ENCODE results near the gene RBM10.
"Not testable (repeated sequence)": the region's sequence is repeated elsewhere in the genome, so short reads cannot be mapped to it uniquely, and the experiment has no call there.

Gene RBM10, protein sequence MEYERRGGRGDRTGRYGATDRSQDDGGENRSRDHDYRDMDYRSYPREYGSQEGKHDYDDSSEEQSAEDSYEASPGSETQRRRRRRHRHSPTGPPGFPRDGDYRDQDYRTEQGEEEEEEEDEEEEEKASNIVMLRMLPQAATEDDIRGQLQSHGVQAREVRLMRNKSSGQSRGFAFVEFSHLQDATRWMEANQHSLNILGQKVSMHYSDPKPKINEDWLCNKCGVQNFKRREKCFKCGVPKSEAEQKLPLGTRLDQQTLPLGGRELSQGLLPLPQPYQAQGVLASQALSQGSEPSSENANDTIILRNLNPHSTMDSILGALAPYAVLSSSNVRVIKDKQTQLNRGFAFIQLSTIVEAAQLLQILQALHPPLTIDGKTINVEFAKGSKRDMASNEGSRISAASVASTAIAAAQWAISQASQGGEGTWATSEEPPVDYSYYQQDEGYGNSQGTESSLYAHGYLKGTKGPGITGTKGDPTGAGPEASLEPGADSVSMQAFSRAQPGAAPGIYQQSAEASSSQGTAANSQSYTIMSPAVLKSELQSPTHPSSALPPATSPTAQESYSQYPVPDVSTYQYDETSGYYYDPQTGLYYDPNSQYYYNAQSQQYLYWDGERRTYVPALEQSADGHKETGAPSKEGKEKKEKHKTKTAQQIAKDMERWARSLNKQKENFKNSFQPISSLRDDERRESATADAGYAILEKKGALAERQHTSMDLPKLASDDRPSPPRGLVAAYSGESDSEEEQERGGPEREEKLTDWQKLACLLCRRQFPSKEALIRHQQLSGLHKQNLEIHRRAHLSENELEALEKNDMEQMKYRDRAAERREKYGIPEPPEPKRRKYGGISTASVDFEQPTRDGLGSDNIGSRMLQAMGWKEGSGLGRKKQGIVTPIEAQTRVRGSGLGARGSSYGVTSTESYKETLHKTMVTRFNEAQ

DNA sequence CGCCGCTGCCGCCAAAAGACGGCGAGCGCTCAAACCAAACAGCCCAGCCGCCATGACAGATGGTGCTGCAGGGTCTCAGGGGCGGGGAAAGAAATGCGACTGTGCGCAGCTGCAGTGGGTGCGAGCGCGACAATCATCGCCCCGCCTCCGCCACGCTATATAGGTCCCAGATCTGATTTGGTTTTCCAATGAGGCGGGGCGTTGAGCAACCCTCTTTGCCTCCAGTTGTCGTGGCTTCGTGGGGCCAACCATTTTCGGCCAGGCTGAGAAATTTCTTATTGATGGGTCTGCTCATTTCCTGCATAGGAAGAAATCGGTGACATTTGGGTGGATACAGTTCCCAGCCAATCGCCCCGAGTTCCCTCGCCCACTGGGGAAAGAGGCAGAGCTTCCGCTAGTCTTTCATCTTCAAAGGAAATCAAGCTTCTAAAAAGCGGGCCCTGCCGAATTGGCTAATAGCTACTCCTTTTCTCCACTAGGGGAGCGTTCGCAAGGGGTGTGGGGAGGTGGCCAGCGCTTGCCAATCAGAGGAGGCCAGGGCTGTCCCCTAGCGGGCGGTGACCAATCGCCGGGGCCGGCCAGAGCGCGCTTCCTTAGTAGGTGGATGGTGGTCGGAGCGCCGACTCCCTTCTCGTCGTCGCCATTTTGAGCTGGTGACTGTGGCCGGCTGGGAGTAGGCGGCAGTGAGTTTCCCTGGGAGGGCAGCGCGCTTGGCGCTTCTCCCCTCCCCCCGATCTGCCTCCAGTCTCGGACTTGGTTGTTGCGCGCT is at the start of gene RBM10, which contains the start of gene NDUFB11:
Gene RBM10 (plus strand): TSS at position 596 of the 769 bp plus-strand sequence. CDS start 2,261 bp downstream, outside the sequence.
Gene NDUFB11 (minus strand): TSS at position 77 of the 769 bp plus-strand sequence. CDS start 23 bp downstream, at position 54.
- DNase-seq, result peak; percentile 62

DNA sequence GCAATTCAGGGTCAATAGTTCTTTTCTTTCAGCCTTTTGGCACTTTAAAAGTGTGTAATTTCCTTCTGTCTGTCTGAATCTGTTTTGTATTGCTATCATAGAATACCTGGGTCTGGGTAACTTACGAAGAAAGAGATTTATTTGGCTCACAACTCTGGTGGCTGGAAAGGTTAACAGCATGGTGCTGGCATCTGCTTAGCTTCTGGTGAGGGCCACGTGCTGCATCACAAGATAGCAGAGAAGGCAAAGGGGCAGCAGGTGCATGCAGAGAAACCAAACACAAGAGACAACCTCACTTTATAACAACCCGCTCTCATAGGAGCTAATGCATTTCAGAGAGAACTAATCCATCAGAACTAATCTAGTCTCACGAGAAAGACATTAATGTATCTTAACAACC is 48.0 kb upstream of the RBM10 start:
- DNase-seq, result no peak

DNA sequence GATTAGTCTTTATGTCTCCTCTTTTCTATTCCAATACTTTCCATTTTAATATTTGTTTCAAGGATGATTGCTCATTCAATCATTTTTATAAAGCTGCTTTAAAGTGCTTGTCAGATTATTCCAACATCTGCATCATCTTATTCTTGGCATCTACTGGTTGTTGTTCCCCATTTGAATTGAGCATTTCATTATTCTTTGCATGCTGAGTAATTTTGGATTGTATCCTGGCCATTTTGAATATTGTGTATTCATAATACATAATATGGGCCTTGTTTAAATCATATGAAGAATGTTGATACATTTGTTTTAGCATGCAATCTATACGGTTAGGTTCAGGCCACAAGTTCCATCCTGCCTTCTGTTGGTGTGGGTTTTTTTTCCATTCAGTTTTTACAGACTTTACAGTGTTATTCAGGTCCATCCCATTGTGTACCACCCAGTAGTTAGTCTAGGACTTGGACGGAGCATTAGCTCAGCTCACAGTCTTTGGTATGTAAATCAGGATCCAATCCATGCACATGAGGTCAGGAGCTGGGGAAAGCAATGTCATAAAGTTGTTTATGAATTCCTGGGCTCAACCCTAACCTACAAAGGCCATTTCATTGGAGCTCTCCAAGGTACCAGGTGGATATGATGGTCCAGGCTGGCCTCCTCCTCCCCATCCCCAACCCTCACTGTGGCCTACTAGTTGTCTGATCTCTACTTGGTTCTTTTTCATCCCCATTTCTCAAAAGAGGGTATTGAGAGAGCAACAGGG is 46.5 kb upstream of the RBM10 start:
- no peak for DNase-seq

DNA sequence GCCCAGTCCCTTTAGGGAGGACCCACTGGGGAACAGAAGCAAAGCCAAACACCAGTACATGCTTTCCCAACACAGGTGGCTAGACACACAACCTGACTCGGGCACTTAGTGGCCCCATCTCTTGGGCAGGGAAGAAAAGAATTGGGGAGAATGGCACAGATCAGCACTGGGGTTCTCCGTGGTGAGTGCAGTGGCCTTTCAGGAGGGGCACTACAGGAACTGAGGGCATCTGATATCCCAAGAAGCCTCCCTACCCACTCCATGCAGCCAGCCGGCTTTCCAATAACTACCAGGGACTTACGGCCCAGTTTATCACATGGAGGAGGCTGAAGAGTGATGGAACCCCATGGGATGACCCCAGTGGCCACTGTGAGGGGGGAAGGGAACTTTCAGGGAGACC is 43.8 kb upstream of the RBM10 start:
- no peak for DNase-seq

DNA sequence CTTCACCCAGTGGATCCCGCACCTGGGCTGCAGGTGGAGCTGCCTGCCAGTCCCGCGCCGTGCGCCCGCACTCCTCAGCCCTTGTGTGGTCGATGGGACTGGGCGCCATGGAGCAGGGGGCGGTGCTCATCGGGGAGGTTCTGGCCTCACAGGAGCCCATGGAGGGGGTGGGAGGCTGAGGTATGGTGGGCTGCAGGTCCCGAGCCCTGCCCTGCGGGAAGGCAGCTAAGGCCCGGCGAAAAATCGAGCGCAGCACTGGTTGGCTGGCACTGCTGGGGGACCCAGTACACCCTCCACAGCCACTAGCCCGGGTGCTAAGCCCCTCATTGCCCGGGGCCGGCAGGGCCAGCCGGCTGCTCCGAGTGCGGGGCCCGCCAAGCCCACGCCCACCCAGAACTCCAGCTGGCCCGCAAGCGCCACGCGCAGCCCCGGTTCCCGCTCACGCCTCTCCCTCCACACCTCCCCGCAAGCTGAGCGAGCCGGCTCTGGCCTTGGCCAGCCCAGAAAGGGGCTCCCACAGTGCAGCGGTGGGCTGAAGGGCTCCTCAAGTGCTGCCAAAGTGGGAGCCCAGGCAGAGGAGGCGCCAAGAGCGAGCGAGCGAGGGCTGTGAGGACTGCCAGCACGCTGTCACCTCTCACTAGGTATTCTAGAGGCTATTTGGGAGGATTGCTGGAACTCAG is 33.9 kb upstream of the RBM10 start:
- DNase-seq, result not testable (repeated sequence)

DNA sequence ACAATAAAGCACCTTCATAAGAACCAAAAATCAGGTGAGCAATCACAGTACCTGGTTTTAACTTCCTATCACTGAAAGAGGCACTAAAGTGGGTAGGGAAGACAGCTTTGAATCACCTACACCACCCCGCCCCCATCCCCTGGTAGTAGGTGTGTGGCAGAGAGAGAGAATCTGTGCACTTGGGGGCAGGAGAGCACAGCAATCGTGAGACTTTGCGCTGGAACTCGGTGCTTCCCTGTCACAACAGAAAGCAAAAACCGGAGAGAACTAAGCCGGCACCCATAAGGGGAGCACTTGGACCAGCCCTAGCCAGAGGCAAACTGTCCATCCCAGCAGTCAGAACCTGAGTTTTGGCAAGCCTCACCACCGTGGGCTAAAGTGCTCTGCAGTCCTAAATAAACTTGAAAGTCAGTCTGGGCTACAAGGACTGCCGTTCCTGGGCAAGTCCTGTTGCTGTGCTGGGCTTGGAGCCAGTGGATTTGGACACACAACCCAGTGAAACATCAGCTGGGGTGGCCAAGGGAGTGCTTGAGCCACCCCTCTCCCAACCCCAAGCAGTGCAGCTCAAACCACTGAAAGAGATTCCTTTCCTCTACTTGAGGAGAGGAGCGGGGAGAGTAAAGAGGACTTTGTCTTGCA is 32.6 kb upstream of the RBM10 start:
- no peak for DNase-seq

DNA sequence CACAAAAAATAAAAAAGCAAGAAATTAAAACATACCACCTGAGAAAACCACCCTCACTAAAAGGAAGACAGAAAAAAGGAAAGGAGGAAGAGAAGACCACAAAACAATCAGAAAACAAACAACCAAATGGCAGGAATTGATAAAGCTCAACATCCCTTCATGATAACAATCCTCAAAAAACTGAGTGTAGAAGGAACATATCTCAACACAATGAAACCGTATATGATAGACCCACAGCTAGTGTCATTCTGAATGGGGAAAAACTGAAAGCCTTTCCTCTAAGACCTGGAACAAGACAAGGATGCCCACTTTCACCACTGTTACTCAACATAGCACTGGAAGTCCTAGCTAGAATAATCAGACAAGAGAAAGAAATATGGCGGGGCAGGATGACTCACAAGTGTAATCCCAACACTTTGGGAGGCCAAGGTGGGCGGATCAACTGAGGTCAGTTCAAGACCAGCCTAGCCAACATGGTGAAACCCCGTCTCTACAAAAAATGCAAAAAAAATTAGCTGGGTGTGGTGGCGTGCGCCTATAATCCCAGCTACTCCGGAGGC is 28.4 kb upstream of the RBM10 start:
- not testable (repeated sequence) for DNase-seq

DNA sequence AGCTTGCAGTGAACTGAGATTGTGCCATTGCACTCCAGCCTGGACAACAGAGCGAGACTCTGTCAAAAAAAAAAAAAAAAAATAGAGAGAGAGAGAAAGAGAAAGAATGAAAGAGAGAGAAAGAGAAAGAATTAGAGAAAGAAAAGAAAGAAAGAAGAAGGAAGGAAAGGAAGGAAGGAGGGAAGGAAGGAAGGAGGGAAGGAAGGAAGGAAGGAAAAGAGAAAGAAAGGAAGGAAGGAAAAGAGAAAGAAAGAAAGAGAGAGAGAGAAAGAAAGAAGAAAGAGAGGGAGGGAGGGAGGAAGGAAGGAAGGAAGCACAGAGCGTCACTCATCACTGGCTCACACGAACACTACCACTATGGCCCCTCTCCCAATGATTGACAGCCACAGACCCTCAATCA is 20.6 kb upstream of the RBM10 start:
- DNase-seq, result not testable (repeated sequence)

DNA sequence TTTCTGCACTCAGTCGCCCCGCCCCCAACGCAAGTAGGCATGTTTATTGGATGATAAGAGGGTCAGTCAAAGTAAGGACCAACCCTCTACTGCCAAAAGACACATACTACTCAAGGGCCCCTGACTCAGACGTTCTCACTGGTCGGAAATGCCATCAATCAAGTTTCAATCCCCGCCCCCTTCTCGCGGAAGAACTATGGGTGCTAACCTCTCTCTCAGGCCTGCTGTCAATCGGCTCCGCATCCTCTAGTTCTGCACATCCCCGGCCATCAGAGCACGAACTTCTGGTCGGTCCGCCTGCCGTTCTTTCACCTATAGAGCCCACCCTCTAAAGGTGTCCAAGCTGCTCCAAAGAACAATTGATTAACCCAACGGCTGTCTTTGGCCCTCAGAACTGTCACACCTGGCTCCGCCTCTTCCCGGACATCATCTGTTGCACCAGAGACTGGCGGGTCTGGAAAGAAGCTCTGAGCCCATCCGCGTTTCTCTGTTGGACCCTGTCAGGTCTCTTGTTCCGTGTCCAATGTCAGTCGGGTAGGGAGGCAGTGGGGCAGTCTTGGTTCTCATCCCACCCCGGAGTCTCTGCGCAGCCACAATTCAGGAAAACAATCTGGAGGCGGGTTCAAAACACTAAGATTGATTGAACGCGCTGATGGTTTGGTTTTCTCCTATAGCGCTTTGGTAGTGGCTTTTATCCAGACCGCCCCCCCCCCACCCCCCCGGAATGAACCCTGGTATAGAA is 15.7 kb upstream of the RBM10 start:
- DNase-seq, result peak; percentile 76

DNA sequence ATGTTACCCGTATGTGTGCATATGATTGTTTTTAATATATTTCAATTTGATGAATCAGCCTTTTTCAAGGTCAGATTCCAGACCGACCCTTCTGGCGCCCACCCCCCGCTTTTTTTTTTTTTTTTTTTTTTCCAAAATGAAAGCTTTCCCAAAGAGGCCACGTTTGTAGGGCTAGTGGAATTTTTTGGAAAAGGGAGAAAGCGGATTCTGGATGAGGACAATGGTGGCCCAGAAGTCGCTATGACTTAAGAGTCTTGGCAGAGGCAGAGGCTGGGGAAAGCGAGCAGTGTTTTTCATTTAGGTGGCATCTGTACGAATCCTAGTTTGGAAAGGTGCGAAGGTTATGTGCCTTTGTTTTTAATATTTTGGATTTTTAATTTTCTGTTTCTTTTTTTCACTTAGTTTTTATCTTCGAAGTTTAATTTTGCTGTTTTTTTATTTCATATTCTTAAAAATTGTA is 15.1 kb upstream of the RBM10 start:
- DNase-seq, result no peak

DNA sequence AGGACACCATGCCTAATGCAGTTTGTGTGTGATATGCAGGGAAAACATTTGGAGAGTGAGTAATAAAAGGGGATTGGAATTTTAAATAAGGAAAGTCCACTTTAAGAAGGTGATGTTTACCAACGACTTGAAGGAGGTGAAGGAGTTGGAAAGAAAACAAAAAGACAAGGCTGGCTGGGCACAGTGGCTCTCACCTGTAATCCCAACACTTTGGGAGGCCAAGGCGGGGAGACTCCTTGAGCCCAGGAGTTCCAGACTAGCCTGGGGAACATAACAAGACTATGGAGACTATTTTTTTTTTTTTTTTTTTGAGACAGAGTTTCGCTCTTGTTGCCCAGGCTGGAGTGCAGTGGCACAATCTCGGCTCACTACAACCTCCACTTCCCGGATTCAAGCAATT is 11.5 kb upstream of the RBM10 start:
- no peak for DNase-seq

DNA sequence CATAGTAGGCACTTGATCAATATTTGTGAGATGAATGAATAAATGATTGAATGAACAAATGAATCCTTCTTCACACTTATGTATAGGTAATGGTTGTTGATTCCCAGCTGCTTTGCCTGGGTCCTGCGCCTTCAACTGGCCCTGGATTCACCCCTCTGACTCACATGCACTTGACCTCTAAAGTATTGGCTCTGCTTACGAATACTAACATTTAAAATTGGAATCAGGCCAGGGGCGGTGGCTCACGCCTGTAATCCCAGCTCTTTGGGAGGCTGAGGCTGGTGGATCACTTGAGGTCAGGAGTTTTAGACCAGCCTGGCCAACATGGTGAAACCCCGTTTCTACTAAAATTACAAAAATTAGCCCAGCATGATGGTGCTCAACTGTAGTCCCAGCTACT is 9.4 kb upstream of the RBM10 start:
- not testable (repeated sequence) for DNase-seq

DNA sequence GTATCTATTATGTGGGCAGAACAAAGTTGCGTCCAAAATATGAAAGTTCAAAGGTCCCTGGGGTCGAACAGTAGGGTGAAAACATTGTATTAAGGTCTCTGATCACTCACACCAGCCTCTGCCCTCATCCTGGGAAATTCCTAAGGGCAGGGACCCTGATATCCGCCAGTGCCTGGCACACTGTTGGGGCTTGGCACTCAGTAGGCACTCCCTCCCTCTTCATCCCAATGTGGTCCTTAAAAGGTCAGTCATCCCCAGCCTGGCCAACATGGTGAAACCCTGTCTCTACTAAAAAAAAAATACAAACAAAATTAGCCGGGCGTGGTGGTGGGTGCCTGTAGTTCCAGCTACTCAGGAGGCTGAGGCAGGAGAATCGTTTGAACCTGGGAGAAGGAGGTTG is 6.8 kb upstream of the RBM10 start:
- DNase-seq, result no peak

DNA sequence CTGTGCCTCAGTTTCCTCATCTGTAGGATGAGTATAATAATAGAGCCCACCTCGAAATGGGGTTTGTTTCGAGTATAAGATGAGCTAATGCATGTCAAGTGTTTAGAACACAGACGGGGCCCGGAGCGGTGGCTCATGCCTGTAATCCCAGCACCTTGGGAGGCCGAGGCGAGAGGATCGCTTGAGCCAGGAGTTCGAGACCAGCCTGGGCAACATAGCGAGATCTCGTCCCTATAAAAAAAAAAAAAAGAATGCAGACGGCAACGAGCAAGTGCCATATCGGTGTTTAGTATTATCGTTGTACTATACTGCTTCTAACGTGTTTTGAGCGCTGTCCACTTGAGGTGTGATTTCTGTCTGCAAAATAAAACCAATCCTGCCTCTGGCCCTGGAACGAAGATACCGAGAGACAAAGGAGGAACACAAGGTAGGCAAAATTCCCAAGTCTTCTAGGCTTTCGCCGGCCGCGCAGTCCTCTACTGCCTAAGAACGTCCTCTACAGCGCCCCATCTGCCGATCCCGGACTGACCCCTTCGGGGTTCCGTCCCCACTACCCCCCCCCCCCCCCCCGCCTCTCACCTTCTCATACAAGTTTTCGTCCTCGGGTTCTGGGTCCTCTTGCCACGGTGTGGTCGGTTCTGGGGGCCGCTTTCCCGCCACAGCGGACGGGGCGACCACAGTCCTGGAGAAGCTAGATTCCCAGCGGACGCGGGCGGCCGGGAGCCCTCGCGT is 961 bp upstream of the RBM10 start:
- DNase-seq, result peak; percentile 23

DNA sequence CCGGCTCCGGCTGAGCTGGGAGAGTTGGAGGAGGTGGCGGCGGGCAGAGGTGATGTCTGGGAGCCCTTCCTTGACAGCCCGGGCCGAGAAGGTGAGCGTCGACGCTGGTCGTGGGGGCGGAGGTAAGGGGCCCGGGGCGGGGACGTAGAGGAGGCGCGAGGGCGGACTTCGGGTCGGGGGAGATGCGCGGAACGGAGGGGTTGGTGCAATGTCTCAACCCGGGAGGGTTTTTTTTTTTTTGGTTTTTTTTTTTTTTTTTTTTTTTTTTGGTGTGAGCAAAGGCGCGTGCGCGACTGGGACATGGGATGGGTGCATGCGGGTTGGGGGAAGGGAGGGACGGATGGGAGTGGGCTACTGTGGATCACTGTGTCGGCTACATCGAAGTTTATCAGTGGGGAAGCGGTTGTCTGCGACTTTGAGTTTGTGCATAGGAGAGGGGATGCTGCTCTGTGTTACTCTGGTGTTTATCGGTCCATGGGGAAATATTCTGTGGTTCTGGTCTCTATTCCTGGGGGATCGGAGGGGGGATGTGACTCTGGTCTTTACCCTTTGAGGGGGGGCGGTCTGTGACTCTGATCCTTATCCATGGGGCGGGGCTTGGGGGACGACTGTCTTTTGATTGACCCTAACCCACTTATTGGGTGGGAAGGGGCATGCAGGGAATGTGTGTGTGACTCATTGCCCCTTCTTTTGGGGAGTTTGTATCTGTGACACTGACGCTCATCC is 537 bp downstream of the RBM10 start:
- DNase-seq, result no peak

DNA sequence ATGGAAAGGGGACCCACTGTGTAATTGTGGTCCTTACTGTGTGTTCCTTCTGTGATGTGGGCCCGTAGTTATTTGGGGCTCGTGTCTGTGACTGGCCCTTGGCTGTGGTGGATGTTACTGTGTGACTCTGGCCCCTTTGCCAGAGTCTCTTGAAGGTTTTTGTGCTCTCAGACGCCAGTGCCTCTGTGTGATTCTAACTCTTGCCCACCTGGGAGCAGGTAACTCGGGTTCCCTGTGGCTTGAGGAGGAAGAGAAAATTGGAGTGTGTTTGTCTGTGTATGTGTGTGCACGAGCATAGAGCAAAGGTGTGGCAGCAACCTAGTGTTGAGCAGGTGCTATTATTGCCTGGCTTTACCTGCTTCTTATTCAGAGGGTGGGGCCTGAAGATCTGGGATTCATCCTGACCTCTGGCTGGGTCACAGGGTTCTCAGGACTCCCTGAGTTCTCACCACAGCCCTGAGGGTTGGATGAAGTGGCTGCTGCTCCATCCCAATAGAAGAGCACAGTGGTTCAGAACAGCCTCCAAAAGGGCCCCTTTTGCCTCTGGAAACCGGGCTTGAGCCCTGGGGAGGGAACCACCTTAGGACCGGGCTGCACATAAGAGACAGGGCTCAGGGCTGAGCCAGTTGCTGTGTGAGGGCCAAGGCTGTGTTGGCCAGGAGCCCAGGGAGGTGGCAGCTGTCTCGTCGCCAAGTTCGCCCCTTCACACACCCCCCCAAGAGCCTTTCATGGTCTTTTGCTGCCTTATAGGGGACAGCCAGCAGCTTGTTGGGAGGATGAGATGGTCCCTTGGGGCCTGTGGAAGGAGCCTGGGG is 1.3 kb downstream of the RBM10 start:
- DNase-seq, result no peak
